ENCODE measurements around the gene DGUOK. TPM values are rescaled to one million over a fixed set of nuclear protein-coding genes. Genes with fewer than 3 reads are reported as not detected.
A peak's percentile ranks its signal among the peaks of the same experiment; 100 is the strongest.

The DGUOK gene
- total RNA-seq, 2 experiments from 2014 or later = 71.5 to 72.1 TPM

GRCh38 chr2:73925853-73926492, 707 bp upstream of the DGUOK start:
- Mint-ChIP-seq H3K27ac (peak overlapping the region; percentile 74), H3K27me3 (ENCODE audit: low read depth) (no peaks in the 10 kb centered on the region), H3K4me3 (peak overlapping the region; percentile 94), H3K9me3 (ENCODE audit: insufficient read depth) (no peaks in the 10 kb centered on the region), H3K36me3 (ENCODE audit: low read depth) (peaks cover 27% of the 10 kb centered on the region), H3K4me1 (ENCODE audit: low read depth) (peaks cover 71% of the 10 kb centered on the region)
- no peak for DNase-seq
- ATAC-seq = no peak
- CTCF ChIA-PET = interaction anchor here (0.9 kb wide), 1 partner anchor 24 kb away, joined by 3 read pairs; no protein-coding TSS in a partner anchor
- POLR2A ChIA-PET = interaction anchor here (1.4 kb wide), 1 partner anchor 253 kb away, joined by 4 read pairs; the partner anchor contains the start of gene MOB1A

GRCh38 chr2:73927344-73927743, 664 bp downstream of the DGUOK start:
- H3K4me3 Mint-ChIP-seq = peak overlapping the region; percentile 94
- H3K27me3 Mint-ChIP-seq (ENCODE audit: low read depth) = no peaks in the 10 kb centered on the region
- peaks cover 37% of the 10 kb centered on the region for H3K36me3 Mint-ChIP-seq (ENCODE audit: low read depth)
- H3K9me3 Mint-ChIP-seq (ENCODE audit: insufficient read depth) = no peaks in the 10 kb centered on the region
- no peak for DNase-seq
- ChIA-PET POLR2A (interaction anchor here (0.5 to 1.4 kb wide), 16 partner anchors 9 to 251 kb away, joined by 3 to 15 read pairs (median 4); partner anchors contain the start of gene MOB1A), CTCF (interaction anchor here (0.7 to 1.9 kb wide), 3 partner anchors 10 to 220 kb away, joined by 3 to 6 read pairs (median 3); no protein-coding TSS in a partner anchor)
- ATAC-seq = no peak
- H3K27ac Mint-ChIP-seq = peak overlapping the region; percentile 97
- peaks cover 75% of the 10 kb centered on the region for H3K4me1 Mint-ChIP-seq (ENCODE audit: low read depth)

- CTCF ChIA-PET = no interaction called here
- H3K27ac Mint-ChIP-seq = peak overlapping the region; percentile 74
- POLR2A ChIA-PET = interaction anchor here (0.9 kb wide), 1 partner anchor 10 kb away, joined by 3 read pairs; no protein-coding TSS in a partner anchor
- peaks cover 69% of the 10 kb centered on the region for H3K4me1 Mint-ChIP-seq (ENCODE audit: low read depth)
- ATAC-seq (no peak), DNase-seq (no peak)
- peak overlapping the region; percentile 73 for H3K4me3 Mint-ChIP-seq
- no peaks in the 10 kb centered on the region for H3K27me3 Mint-ChIP-seq (ENCODE audit: low read depth)
- no peaks in the 10 kb centered on the region for H3K9me3 Mint-ChIP-seq (ENCODE audit: insufficient read depth)
- H3K36me3 Mint-ChIP-seq (ENCODE audit: low read depth) = peaks cover 51% of the 10 kb centered on the region
Observed at GRCh38 chr2:73928963-73929347, 2.3 kb downstream of the DGUOK start.

GRCh38 chr2:73930386-73930785, 3.7 kb downstream of the DGUOK start:
- Mint-ChIP-seq H3K27me3 (ENCODE audit: low read depth) (no peaks in the 10 kb centered on the region), H3K9me3 (ENCODE audit: insufficient read depth) (no peaks in the 10 kb centered on the region), H3K27ac (no peak overlapping the region), H3K4me1 (ENCODE audit: low read depth) (peaks cover 65% of the 10 kb centered on the region), H3K4me3 (no peak overlapping the region), H3K36me3 (ENCODE audit: low read depth) (peaks cover 57% of the 10 kb centered on the region)
- ChIA-PET CTCF (interaction anchor here (0.9 to 1.3 kb wide), 3 partner anchors 49 to 217 kb away, joined by 3 read pairs; partner anchors contain the start of gene STAMBP), POLR2A (interaction anchor here (0.5 kb wide), 1 partner anchor 102 kb away, joined by 3 read pairs; no protein-coding TSS in a partner anchor)
- no peak for DNase-seq
- no peak for ATAC-seq

GRCh38 chr2:73931531-73932500, 5.1 kb downstream of the DGUOK start:
- DNase-seq = peak; percentile 32
- Mint-ChIP-seq H3K27me3 (ENCODE audit: low read depth) (no peaks in the 10 kb centered on the region), H3K9me3 (ENCODE audit: insufficient read depth) (no peaks in the 10 kb centered on the region), H3K4me1 (ENCODE audit: low read depth) (peaks cover 67% of the 10 kb centered on the region), H3K36me3 (ENCODE audit: low read depth) (peaks cover 65% of the 10 kb centered on the region), H3K4me3 (no peak overlapping the region), H3K27ac (peak overlapping the region; percentile 39)
- ChIA-PET POLR2A (no interaction called here), CTCF (interaction anchor here (1.3 kb wide), 1 partner anchor 215 kb away, joined by 3 read pairs; no protein-coding TSS in a partner anchor)
- peak; percentile 47 for ATAC-seq

- no peak overlapping the region for H3K27ac Mint-ChIP-seq
- H3K4me1 Mint-ChIP-seq (ENCODE audit: low read depth) = peaks cover 73% of the 10 kb centered on the region
- no peak overlapping the region for H3K4me3 Mint-ChIP-seq
- ATAC-seq (no peak), DNase-seq (no peak)
- H3K9me3 Mint-ChIP-seq (ENCODE audit: insufficient read depth) = no peaks in the 10 kb centered on the region
- POLR2A ChIA-PET = interaction anchor here (0.6 kb wide), 1 partner anchor 85 kb away, joined by 3 read pairs; no protein-coding TSS in a partner anchor
- H3K27me3 Mint-ChIP-seq (ENCODE audit: low read depth) = no peaks in the 10 kb centered on the region
- CTCF ChIA-PET = interaction anchor here (1.2 to 5.5 kb wide), 2 partner anchors 37 to 106 kb away, joined by 4 to 17 read pairs; no protein-coding TSS in a partner anchor
- peaks cover 72% of the 10 kb centered on the region for H3K36me3 Mint-ChIP-seq (ENCODE audit: low read depth)
Observed at GRCh38 chr2:73933194-73933593, 6.5 kb downstream of the DGUOK start.

- no peaks in the 10 kb centered on the region for H3K9me3 Mint-ChIP-seq (ENCODE audit: insufficient read depth)
- H3K27me3 Mint-ChIP-seq (ENCODE audit: low read depth) = no peaks in the 10 kb centered on the region
- H3K4me3 Mint-ChIP-seq = no peak overlapping the region
- ChIA-PET POLR2A (interaction anchor here (1.1 kb wide), 1 partner anchor 51 kb away, joined by 3 read pairs; no protein-coding TSS in a partner anchor), CTCF (interaction anchor here (5.5 kb wide), 1 partner anchor 109 kb away, joined by 17 read pairs; no protein-coding TSS in a partner anchor)
- no peak overlapping the region for H3K27ac Mint-ChIP-seq
- H3K4me1 Mint-ChIP-seq (ENCODE audit: low read depth) = peaks cover 66% of the 10 kb centered on the region
- DNase-seq = no peak
- peaks cover 68% of the 10 kb centered on the region for H3K36me3 Mint-ChIP-seq (ENCODE audit: low read depth)
- no peak for ATAC-seq
Observed at GRCh38 chr2:73935641-73936040, 9.0 kb downstream of the DGUOK start.

- ATAC-seq (no peak), DNase-seq (no peak)
- ChIA-PET POLR2A (interaction anchor here (0.9 to 3.0 kb wide), 3 partner anchors 10 to 34 kb away, joined by 3 to 12 read pairs (median 3); partner anchors contain the start of gene DGUOK), CTCF (interaction anchor here (0.7 to 5.5 kb wide), 5 partner anchors 10 to 211 kb away, joined by 3 to 17 read pairs (median 3); partner anchors contain the start of genes BOLA3 and DGUOK)
- Mint-ChIP-seq H3K9me3 (ENCODE audit: insufficient read depth) (no peaks in the 10 kb centered on the region), H3K27ac (no peak overlapping the region), H3K4me1 (ENCODE audit: low read depth) (peaks cover 55% of the 10 kb centered on the region), H3K36me3 (ENCODE audit: low read depth) (peaks cover 62% of the 10 kb centered on the region), H3K4me3 (no peak overlapping the region), H3K27me3 (ENCODE audit: low read depth) (no peaks in the 10 kb centered on the region)
Observed at GRCh38 chr2:73937103-73937885, 10.6 kb downstream of the DGUOK start.

- ChIA-PET CTCF (interaction anchor here (1.3 to 5.5 kb wide), 4 partner anchors 11 to 209 kb away, joined by 5 to 17 read pairs (median 6); no protein-coding TSS in a partner anchor), POLR2A (interaction anchor here (0.7 to 3.0 kb wide), 4 partner anchors 11 to 595 kb away, joined by 3 to 12 read pairs (median 4); partner anchors contain the start of gene DGUOK)
- Mint-ChIP-seq H3K9me3 (ENCODE audit: insufficient read depth) (no peaks in the 10 kb centered on the region), H3K4me1 (ENCODE audit: low read depth) (peaks cover 50% of the 10 kb centered on the region), H3K36me3 (ENCODE audit: low read depth) (peaks cover 61% of the 10 kb centered on the region), H3K27ac (no peak overlapping the region), H3K4me3 (no peak overlapping the region), H3K27me3 (ENCODE audit: low read depth) (no peaks in the 10 kb centered on the region)
- ATAC-seq = no peak
- DNase-seq = no peak
Observed at GRCh38 chr2:73937899-73938298, 11.2 kb downstream of the DGUOK start.

- H3K36me3 Mint-ChIP-seq (ENCODE audit: low read depth) = peaks cover 59% of the 10 kb centered on the region
- H3K4me3 Mint-ChIP-seq = no peak overlapping the region
- no peaks in the 10 kb centered on the region for H3K27me3 Mint-ChIP-seq (ENCODE audit: low read depth)
- H3K4me1 Mint-ChIP-seq (ENCODE audit: low read depth) = peaks cover 46% of the 10 kb centered on the region
- H3K9me3 Mint-ChIP-seq (ENCODE audit: insufficient read depth) = no peaks in the 10 kb centered on the region
- CTCF ChIA-PET = interaction anchor here (0.5 to 1.9 kb wide), 10 partner anchors 9 to 212 kb away, joined by 3 to 7 read pairs (median 4); partner anchors contain the start of gene STAMBP
- ATAC-seq (peak; percentile 60), DNase-seq (no peak)
- H3K27ac Mint-ChIP-seq = no peak overlapping the region
- POLR2A ChIA-PET = interaction anchor here (0.6 to 3.0 kb wide), 5 partner anchors 10 to 594 kb away, joined by 3 to 12 read pairs (median 3); partner anchors contain the start of genes BOLA3 and DGUOK
Observed at GRCh38 chr2:73938718-73939352, 12.2 kb downstream of the DGUOK start.
